GM23338 (cell line): ENCODE data around the gene DLG2. TPM values are rescaled to one million over a fixed set of nuclear protein-coding genes. Genes with fewer than 3 reads are reported as not detected.

Experiments used
- ATAC-seq: fragments of 200-7000 bp; cut with Tn5 transposase; 3 replicates; pipeline ENCODE4 v1.9.1; 2020
- DNase-seq: peaks from one replicate; pipeline ENCODE4 v3.0.0-alpha.2; 2015; ENCODE audit warnings: low spot score
- H2AFZ ChIP-seq: fragments of 200-600 bp; sonication (generic); 2 replicates; pipeline ENCODE4 v1.8.0; 2016; ENCODE audit warnings: antibody characterized with exemption, mild to moderate bottlenecking, moderate library complexity
- H3F3A ChIP-seq: fragments of 200-600 bp; sonication (generic); replicated peaks from 2 replicates; pipeline ENCODE4 v1.8.0; 2017; ENCODE audit warnings: antibody characterized with exemption, mixed run types, low read depth
- H3K27ac ChIP-seq: fragments of 200-600 bp; sonication (generic); 2 replicates; pipeline ENCODE4 v1.6.1; 2016; ENCODE audit warnings: low read depth
- H3K27me3 ChIP-seq: fragments of 200-600 bp; sonication (generic); 2 replicates; pipeline ENCODE4 v1.8.0; 2016; ENCODE audit warnings: mild to moderate bottlenecking, mixed run types, moderate library complexity; ENCODE audit not compliant: insufficient read depth
- H3K36me3 ChIP-seq: fragments of 200-600 bp; sonication (generic); 2 replicates; pipeline ENCODE4 v1.8.0; 2016; ENCODE audit warnings: mild to moderate bottlenecking; ENCODE audit not compliant: insufficient read depth
- H3K4me1 ChIP-seq: fragments of 200-600 bp; sonication (generic); 2 replicates; pipeline ENCODE4 v1.8.0; 2016; ENCODE audit warnings: mild to moderate bottlenecking, moderate library complexity; ENCODE audit not compliant: insufficient read depth
- H3K4me2 ChIP-seq: fragments of 200-600 bp; sonication (generic); 2 replicates; pipeline ENCODE4 v1.7.1; 2017; ENCODE audit warnings: mixed run types
- H3K4me3 ChIP-seq: fragments of 200-600 bp; sonication (generic); 2 replicates; pipeline ENCODE4 v1.6.1; 2016; ENCODE audit warnings: mixed run types
- H3K79me2 ChIP-seq: fragments of 200-600 bp; sonication (generic); replicated peaks from 2 replicates; pipeline ENCODE4 v1.8.0; 2017; ENCODE audit warnings: mild to moderate bottlenecking; ENCODE audit not compliant: insufficient read depth
- H3K9me2 ChIP-seq: fragments of 200-600 bp; sonication (generic); 2 replicates; pipeline ENCODE4 v1.8.0; 2017; ENCODE audit not compliant: insufficient read depth
- H4K20me1 ChIP-seq: fragments of 200-600 bp; sonication (generic); replicated peaks from 2 replicates; pipeline ENCODE4 v1.8.0; 2017; ENCODE audit warnings: mild to moderate bottlenecking; ENCODE audit not compliant: insufficient read depth
- H3K27ac Mint-ChIP-seq: 2 replicates; pipeline ENCODE4 v1.8.0; 2020; ENCODE audit warnings: inconsistent platforms, mild to moderate bottlenecking, moderate library complexity, mixed read lengths
- H3K27me3 Mint-ChIP-seq: 3 replicates; pipeline ENCODE4 v1.8.0; 2022; ENCODE audit warnings: low read depth, mild to moderate bottlenecking, moderate library complexity, mixed read lengths, inconsistent platforms; ENCODE audit not compliant: insufficient read depth, poor library complexity
- H3K36me3 Mint-ChIP-seq: 3 replicates; pipeline ENCODE4 v1.8.0; 2021; ENCODE audit warnings: low read depth, mild to moderate bottlenecking, inconsistent platforms, moderate library complexity, mixed read lengths
- H3K4me1 Mint-ChIP-seq: 3 replicates; pipeline ENCODE4 v1.8.0; 2020; ENCODE audit warnings: mild to moderate bottlenecking, inconsistent platforms, mixed read lengths
- H3K4me3 Mint-ChIP-seq: 3 replicates; pipeline ENCODE4 v1.8.0; 2021; ENCODE audit warnings: moderate library complexity, mild to moderate bottlenecking, inconsistent platforms, mixed read lengths
- H3K9me3 Mint-ChIP-seq: 3 replicates; pipeline ENCODE4 v1.8.0; 2020; ENCODE audit warnings: moderate library complexity, mild to moderate bottlenecking, inconsistent platforms, mixed read lengths
- CREB1 ChIP-seq: fragments of 250-450 bp; sonication (Bioruptor Pico); IDR thresholded peaks from 2 replicates; pipeline ENCODE4 v1.5.0; 2020; ENCODE audit warnings: low read depth, mild to moderate bottlenecking, moderate library complexity
- EZH2 ChIP-seq: fragments of 200-600 bp; sonication (generic); IDR thresholded peaks from one replicate; pipeline ENCODE4 v1.8.0; 2017; ENCODE audit warnings: antibody characterized with exemption, mild to moderate bottlenecking, low read depth; ENCODE audit not compliant: unreplicated experiment
- STAT1 ChIP-seq: IDR thresholded peaks from one replicate; pipeline ENCODE4 v1.6.1; 2016; ENCODE audit warnings: antibody characterized with exemption; ENCODE audit not compliant: unreplicated experiment
- ZNF114 ChIP-seq: fragments of 250-450 bp; sonication (Bioruptor Pico); IDR thresholded peaks from 2 replicates; pipeline ENCODE4 v1.5.0; 2020; ENCODE audit warnings: mild to moderate bottlenecking, moderate library complexity
- ZNF331 ChIP-seq: fragments of 250-450 bp; sonication (Bioruptor Pico); IDR thresholded peaks from 2 replicates; pipeline ENCODE4 v1.5.0; 2020; ENCODE audit warnings: low read depth, mild to moderate bottlenecking, moderate library complexity
- polyA plus RNA-seq: library from polyadenylated mRNA; unstranded; fragments of >200 nt; fragmentation: Nextera tagmentation; extraction: Ambion mirVana; gene quantifications from 2 replicates; pipeline ENCODE4 v1.2.1, GENCODE V29; 2016
- total RNA-seq: library from RNA; depleted of rRNA; stranded (reverse); fragments of >200 nt; shearing (Covaris generic); gene quantifications from 2 replicates; pipeline ENCODE4 v1.2.3, GENCODE V29; 2014
- TF ChIP-seq, protein P1 (sequence below), 2 experiments: fragments of 200-600 bp in 1 of 2; sonication (generic) in 1 of 2; conservative IDR thresholded peaks; 2 replicates each; pipeline versions ENCODE4 v1.5.1 to v1.6.1; 2016 to 2017; ENCODE audit warnings: antibody characterized with exemption in 2 of 2, low read depth in 2 of 2, mild to moderate bottlenecking in 2 of 2, moderate library complexity in 1 of 2
- TF ChIP-seq, protein P2 (sequence below): fragments of 250-450 bp; sonication (Bioruptor Pico); IDR thresholded peaks from 2 replicates; pipeline ENCODE4 v1.5.0; 2020; ENCODE audit warnings: mild to moderate bottlenecking, moderate library complexity
- TF ChIP-seq, protein P3 (sequence below): IDR thresholded peaks from one replicate; pipeline ENCODE4 v1.6.1; 2018; ENCODE audit warnings: antibody characterized with exemption; ENCODE audit not compliant: unreplicated experiment
- TF ChIP-seq, protein P4 (sequence below): IDR thresholded peaks from 2 replicates; pipeline ENCODE4 v1.6.1; 2016; ENCODE audit warnings: antibody characterized with exemption

DLG2 gene
- total and polyA plus RNA-seq, 2 experiments from 2014 or later, result 19.8 to 21.5 TPM

DNA sequence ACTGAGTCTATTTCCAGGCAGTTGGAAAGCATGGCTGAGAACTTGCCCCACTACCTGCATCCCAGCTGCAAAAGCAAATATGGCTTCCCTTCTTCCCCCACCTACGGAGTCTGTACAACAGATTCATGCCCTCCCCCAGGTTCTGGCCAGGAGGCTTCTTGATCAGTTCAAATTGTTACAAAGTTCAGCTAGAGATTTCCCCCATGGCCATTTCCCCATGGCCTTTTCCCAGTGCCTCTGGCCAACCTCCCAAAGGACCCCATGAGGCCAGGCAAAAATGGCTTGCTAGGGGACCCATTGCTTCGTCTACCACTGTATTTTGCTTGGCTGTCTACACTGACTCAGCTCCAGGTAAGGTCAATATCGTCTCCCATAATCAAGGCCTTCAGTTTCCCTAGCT is 203.3 kb downstream of the DLG2 start:
- Mint-ChIP-seq H3K27me3 (peaks cover 4% of the 10 kb centered on the region), H3K27ac (no peak overlapping the region), H3K36me3 (peaks cover 27% of the 10 kb centered on the region), H3K4me3 (no peak overlapping the region), H3K9me3 (peaks cover 20% of the 10 kb centered on the region), H3K4me1 (no peaks in the 10 kb centered on the region; the same call in 2 of the 3 replicates)
- H3K27me3 ChIP-seq, result no peaks in the 10 kb centered on the region
- H2AFZ ChIP-seq, result no peak overlapping the region
- H4K20me1 ChIP-seq, result no peaks in the 10 kb centered on the region
- no peak for ATAC-seq
- no peak overlapping the region for H3K4me3 ChIP-seq
- DNase-seq, result no peak
- no peaks in the 10 kb centered on the region for H3K36me3 ChIP-seq
- TF ChIP-seq STAT1 (no peak), CREB1 (CRISPR knock-in tag) (no peak), ZNF331 (CRISPR knock-in tag) (no peak), EZH2 (no peak), ZNF114 (no peak)
- TF ChIP-seq, protein P1, sequence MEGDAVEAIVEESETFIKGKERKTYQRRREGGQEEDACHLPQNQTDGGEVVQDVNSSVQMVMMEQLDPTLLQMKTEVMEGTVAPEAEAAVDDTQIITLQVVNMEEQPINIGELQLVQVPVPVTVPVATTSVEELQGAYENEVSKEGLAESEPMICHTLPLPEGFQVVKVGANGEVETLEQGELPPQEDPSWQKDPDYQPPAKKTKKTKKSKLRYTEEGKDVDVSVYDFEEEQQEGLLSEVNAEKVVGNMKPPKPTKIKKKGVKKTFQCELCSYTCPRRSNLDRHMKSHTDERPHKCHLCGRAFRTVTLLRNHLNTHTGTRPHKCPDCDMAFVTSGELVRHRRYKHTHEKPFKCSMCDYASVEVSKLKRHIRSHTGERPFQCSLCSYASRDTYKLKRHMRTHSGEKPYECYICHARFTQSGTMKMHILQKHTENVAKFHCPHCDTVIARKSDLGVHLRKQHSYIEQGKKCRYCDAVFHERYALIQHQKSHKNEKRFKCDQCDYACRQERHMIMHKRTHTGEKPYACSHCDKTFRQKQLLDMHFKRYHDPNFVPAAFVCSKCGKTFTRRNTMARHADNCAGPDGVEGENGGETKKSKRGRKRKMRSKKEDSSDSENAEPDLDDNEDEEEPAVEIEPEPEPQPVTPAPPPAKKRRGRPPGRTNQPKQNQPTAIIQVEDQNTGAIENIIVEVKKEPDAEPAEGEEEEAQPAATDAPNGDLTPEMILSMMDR (conservative IDR thresholded peaks at IDR 0.05; ENCODE audit: low read depth in 2 of 2), result no peak
- TF ChIP-seq, protein P2, sequence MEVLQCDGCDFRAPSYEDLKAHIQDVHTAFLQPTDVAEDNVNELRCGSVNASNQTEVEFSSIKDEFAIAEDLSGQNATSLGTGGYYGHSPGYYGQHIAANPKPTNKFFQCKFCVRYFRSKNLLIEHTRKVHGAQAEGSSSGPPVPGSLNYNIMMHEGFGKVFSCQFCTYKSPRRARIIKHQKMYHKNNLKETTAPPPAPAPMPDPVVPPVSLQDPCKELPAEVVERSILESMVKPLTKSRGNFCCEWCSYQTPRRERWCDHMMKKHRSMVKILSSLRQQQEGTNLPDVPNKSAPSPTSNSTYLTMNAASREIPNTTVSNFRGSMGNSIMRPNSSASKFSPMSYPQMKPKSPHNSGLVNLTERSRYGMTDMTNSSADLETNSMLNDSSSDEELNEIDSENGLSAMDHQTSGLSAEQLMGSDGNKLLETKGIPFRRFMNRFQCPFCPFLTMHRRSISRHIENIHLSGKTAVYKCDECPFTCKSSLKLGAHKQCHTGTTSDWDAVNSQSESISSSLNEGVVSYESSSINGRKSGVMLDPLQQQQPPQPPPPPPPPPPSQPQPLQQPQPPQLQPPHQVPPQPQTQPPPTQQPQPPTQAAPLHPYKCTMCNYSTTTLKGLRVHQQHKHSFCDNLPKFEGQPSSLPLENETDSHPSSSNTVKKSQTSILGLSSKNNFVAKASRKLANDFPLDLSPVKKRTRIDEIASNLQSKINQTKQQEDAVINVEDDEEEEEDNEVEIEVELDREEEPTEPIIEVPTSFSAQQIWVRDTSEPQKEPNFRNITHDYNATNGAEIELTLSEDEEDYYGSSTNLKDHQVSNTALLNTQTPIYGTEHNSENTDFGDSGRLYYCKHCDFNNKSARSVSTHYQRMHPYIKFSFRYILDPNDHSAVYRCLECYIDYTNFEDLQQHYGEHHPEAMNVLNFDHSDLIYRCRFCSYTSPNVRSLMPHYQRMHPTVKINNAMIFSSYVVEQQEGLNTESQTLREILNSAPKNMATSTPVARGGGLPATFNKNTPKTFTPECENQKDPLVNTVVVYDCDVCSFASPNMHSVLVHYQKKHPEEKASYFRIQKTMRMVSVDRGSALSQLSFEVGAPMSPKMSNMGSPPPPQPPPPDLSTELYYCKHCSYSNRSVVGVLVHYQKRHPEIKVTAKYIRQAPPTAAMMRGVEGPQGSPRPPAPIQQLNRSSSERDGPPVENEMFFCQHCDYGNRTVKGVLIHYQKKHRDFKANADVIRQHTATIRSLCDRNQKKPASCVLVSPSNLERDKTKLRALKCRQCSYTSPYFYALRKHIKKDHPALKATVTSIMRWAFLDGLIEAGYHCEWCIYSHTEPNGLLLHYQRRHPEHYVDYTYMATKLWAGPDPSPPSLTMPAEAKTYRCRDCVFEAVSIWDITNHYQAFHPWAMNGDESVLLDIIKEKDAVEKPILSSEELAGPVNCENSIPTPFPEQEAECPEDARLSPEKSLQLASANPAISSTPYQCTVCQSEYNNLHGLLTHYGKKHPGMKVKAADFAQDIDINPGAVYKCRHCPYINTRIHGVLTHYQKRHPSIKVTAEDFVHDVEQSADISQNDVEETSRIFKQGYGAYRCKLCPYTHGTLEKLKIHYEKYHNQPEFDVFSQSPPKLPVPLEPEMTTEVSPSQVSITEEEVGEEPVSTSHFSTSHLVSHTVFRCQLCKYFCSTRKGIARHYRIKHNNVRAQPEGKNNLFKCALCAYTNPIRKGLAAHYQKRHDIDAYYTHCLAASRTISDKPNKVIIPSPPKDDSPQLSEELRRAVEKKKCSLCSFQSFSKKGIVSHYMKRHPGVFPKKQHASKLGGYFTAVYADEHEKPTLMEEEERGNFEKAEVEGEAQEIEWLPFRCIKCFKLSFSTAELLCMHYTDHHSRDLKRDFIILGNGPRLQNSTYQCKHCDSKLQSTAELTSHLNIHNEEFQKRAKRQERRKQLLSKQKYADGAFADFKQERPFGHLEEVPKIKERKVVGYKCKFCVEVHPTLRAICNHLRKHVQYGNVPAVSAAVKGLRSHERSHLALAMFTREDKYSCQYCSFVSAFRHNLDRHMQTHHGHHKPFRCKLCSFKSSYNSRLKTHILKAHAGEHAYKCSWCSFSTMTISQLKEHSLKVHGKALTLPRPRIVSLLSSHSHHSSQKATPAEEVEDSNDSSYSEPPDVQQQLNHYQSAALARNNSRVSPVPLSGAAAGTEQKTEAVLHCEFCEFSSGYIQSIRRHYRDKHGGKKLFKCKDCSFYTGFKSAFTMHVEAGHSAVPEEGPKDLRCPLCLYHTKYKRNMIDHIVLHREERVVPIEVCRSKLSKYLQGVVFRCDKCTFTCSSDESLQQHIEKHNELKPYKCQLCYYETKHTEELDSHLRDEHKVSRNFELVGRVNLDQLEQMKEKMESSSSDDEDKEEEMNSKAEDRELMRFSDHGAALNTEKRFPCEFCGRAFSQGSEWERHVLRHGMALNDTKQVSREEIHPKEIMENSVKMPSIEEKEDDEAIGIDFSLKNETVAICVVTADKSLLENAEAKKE (CRISPR knock-in tag), result no peak
- TF ChIP-seq, protein P3, sequence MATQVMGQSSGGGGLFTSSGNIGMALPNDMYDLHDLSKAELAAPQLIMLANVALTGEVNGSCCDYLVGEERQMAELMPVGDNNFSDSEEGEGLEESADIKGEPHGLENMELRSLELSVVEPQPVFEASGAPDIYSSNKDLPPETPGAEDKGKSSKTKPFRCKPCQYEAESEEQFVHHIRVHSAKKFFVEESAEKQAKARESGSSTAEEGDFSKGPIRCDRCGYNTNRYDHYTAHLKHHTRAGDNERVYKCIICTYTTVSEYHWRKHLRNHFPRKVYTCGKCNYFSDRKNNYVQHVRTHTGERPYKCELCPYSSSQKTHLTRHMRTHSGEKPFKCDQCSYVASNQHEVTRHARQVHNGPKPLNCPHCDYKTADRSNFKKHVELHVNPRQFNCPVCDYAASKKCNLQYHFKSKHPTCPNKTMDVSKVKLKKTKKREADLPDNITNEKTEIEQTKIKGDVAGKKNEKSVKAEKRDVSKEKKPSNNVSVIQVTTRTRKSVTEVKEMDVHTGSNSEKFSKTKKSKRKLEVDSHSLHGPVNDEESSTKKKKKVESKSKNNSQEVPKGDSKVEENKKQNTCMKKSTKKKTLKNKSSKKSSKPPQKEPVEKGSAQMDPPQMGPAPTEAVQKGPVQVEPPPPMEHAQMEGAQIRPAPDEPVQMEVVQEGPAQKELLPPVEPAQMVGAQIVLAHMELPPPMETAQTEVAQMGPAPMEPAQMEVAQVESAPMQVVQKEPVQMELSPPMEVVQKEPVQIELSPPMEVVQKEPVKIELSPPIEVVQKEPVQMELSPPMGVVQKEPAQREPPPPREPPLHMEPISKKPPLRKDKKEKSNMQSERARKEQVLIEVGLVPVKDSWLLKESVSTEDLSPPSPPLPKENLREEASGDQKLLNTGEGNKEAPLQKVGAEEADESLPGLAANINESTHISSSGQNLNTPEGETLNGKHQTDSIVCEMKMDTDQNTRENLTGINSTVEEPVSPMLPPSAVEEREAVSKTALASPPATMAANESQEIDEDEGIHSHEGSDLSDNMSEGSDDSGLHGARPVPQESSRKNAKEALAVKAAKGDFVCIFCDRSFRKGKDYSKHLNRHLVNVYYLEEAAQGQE, result no peak
- TF ChIP-seq, protein P4, sequence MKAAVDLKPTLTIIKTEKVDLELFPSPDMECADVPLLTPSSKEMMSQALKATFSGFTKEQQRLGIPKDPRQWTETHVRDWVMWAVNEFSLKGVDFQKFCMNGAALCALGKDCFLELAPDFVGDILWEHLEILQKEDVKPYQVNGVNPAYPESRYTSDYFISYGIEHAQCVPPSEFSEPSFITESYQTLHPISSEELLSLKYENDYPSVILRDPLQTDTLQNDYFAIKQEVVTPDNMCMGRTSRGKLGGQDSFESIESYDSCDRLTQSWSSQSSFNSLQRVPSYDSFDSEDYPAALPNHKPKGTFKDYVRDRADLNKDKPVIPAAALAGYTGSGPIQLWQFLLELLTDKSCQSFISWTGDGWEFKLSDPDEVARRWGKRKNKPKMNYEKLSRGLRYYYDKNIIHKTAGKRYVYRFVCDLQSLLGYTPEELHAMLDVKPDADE, result no peak
- no peaks in the 10 kb centered on the region for H3K79me2 ChIP-seq
- peaks cover 7% of the 10 kb centered on the region; the same call in 1 of the 2 replicates for H3K9me2 ChIP-seq
- no peak overlapping the region for H3K4me2 ChIP-seq
- H3K4me1 ChIP-seq, result no peaks in the 10 kb centered on the region
- H3K27ac ChIP-seq, result no peak overlapping the region
- no peaks in the 10 kb centered on the region for H3F3A ChIP-seq
